ENCODE results near the gene SKI.

Gene SKI

DNA sequence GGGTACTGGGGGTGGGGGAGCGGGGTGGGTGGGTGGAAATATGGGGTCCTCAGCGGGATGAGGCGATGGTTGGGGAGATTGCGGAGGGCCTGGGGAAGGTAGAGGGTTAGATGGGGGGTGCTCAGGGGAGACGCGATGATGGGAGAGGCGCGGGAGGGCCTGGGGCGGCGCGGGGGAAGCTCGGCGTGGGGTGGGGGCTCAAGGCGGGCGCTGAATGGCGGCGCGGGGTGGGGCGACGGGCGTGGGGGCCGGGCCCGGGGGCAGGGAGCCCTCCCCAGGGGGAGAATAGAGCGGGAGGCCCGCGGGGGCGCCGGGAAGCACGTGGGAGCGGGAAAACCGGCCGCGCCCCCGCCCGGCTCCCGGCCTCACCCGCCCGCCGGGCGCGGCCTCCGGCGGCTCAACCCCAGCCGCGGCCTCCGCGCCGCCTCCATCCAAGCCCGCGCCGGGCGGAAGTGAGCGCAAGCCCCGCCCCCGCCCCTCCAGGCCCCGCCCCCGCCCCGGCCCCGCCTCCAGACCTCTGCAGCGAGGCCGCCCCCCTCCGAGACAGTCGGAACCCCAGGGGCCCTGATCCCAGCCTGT, 33.7 kb upstream of the SKI start, which contains the start of gene FAAP20:
FAAP20 (minus strand) TSS at position 454 of the 579 bp plus-strand sequence; CDS start at position 431, 23 bp downstream.
- DNase-seq = peak in 12 of 14 donors; percentile 64 to 93 (median 84)

- DNase-seq = peak in 13 of 14 donors; percentile 58 to 93 (median 86)
Observed at GRCh38 chr1:2194898-2195673, 33.0 kb upstream of the SKI start.

GRCh38 chr1:2195785-2196184, 32.3 kb upstream of the SKI start:
- DNase-seq = no peak

DNA sequence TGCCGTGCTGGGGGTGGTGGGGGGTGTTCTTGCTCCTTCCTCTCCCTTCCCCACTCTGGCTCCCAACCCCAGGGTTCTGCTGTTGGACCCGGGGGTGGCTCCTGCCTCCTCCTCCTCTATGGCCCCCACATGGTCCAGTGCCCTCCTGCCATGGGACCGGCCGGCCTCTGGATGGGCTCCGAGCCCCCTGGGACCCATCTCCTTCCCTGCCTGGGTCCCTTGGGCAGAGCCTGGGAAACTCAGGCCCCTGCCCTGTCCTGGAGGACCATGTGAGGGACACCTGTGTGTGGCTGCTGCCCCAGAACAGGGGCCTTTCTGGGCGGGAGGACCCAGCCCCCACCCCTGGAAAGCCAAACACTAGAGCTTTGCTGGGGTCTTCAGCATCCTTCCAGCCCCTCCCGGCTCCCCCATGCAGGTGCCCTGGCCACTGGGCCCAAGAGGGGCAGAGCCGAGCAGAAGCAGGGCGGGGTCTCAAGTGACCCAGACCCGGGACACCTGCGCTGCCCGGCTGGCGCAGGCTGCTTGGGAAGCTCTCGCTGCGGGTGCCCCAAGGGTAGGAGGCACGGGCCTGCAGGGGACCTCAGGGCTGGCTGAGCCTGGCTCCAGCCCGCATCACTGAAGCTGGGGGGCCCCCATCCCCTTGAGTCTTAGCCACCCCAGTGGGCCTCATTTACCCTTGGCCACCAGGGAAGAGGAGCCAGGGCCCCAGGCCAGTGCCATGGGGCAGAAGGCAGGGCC, 31.0 kb upstream of the SKI start:
- no peak for DNase-seq

DNA sequence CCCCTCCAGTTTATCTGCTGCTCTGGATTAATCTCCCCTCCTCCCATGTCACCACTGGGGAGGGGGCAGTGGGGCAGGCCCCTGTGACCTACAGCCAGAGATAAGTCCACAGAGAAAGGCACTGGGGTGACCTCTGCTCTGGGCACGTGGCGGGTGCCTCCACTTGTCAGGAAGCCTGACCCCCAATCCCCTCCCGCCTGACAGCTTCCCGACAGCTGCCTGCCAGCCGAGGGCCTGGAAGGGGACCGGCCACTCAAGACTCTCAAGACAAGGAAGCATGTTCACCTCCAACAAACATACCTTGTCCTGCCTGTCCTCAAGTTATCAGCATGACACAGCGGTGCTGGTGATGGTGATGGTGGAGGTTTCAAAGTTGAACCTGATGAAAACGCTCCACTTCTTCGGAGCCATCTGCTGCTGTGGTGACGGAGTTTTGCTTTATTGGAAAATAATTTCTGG, 30.4 kb upstream of the SKI start:
- no peak for DNase-seq

DNA sequence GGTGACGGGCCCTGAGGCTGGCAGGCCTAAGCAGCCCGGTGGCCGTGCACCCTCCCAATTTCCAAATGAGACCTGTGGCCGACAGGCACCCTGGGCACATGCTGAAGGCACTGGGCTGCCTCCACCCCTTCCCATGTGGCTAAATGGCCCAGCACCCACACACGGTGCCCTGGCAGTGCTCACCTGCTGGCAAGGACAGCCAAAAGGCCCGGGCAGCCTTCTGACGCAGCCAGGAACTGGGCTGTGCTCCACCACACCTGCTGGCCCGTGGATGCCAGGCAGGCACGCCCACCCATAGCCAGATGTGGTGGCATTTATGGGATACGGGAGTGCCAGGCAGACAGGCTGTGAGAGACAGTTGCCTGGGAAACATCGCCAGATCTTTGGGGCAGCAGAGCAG, 29.5 kb upstream of the SKI start:
- DNase-seq = no peak

- peak in 10 of 14 donors; percentile 32 to 84 (median 60) for DNase-seq
Observed at GRCh38 chr1:2199042-2199810, 28.9 kb upstream of the SKI start.

DNA sequence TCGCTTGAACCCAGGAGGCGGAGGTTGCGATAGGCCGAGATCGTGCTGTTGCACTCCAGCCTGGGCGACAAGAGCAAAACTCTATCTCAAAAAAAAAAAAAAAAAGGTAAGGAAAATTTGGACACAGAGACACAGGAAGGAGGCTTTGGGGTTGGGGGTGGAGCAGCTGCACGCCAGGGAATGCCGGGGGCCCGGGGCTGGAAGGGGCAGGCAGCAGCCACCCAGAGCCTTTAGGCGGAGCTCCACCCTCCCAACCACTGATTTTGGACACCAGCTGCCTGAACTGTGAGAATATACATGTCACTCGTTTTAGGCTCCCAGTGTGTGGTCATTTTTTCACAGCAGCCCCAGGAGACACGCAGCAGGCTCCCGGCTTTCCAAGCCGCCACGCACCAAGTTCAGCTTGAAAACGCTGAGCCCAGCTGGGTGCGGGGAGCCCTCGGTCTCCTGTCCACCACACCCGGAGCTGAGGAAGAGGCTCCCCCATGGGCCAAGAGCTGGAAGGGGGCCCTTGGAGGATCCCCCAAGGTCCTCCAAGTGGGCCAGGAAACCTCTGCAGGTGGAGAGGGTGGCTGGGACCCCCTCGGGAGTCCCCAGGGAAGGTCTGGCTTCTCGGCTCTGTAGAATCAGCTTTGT, 27.7 kb upstream of the SKI start:
- no peak for DNase-seq

- no peak for DNase-seq
Observed at GRCh38 chr1:2201062-2201461, 27.1 kb upstream of the SKI start.

- no peak for DNase-seq
Observed at GRCh38 chr1:2202008-2202575, 26.0 kb upstream of the SKI start.

- no peak for DNase-seq
Observed at GRCh38 chr1:2202843-2203601, 25.1 kb upstream of the SKI start.

- no peak for DNase-seq
Observed at GRCh38 chr1:2203671-2204414, 24.3 kb upstream of the SKI start.

GRCh38 chr1:2204415-2205190, 23.5 kb upstream of the SKI start:
- peak in 10 of 14 donors; percentile 40 to 92 (median 82) for DNase-seq

DNA sequence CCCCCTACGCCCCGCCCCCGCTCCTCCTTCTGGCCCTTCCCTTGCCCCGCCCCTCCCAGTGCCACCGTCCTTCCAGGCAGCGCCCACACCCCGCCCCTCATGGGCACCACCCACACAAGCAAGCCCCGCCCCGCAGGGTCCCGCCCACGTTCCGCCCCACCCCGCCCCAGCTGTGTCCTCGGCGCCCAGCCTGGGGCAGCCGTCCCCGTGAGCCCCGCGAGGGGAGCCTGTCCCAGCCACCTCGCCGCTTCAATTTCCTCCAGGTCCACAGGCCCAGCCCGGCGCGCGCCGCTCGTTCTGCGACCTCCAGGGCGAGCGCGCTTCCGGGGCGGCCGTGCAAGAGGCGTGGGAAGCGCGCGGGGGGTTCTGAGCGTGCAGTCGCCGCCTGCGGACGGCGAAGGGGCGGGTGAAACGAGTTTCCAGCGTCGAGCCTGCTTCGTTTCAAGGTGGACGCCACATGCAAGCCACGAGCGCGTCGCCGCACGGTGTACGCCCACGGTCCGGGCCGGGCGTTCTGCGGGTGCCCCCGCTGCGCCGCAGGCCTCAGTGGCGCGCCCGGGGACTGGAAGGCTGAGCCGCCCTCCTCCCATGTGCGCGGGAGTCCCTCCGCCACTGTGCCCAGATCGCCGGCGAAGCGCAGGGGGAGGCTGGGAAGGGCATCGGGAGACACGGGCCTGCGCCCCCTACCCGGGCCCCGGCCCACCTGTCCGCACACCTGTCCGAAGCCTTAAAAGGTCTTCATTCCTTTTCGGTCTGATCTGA, 22.7 kb upstream of the SKI start:
- DNase-seq = peak in 12 of 14 donors; percentile 63 to 94 (median 88)

DNA sequence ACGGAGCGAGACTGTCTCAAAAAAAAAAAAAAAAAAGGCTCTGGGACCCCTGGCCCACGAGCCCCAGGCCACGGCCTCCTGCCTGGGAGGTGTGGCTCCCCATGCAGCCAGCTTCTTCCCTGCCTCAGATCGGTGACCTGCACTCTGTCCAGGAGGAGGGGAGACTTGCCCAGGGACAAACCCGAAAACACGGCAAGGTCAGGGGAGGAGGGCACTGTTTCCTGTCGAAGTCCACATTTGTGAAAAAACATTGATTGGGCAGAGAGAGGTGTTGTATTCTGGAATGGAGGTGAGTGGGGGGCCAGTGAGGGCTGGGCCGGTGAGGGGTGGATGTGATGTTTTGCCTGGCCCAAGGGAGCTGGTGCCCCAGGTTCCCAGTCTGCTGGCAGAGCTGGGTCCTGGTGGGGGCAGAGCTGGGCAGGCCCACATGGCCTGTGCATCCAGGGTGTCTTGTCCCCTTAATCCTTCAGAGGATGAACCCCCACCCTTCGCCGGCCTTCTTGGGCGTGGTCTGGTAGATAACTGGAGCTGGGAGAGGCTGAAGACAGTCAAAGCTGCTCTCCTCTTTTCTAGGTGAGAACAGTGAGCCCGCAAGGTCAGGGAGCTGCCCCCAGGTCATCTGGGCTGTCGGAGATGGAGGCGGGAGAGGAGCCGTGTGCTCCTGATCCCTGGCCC, 21.2 kb upstream of the SKI start:
- no peak for DNase-seq

DNA sequence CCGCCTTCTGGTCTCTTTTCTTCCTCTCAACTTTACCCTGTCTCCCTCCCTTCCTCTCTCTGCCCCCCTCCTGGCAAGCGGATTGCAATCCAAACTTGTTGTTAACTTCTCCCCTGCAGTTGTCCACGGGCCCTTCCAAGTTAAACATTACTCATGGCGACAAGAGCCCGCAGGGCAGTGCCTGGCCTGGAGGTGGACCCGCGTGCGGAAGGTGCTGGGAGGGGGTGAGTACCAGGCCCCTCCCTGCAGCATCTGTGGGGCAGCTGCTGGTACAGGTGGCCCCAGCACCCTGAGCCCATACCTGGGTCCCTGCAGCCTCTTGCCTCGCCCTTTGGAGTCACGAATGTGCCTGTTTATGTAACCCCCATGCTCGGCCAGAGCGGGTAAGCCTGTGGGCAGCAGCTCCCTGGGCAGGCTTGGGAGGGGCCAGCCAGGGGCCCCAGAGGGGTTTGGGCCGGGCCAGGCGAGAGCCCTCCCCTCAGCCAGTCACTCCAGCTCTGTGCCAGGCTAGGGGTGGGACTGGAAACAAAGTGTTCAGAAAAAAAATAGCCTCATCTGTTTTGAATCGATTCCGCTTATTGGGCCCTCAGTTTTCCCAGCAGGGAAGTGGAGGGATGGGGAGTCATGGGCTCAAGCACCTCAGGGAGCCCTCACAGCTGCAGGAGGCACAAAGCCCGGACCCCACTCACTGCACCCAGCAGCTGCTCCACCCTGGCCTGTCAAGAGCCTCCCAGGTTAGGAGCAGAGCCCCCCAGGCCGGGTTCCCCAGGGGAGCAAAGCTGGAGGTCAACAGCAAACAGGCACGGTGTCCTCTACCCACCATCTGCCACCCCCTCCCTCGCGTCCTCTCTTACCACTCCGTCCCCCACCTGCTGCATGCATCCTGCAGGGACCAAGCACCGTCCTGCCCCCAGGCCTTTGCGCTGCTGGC, 19.5 kb upstream of the SKI start:
- DNase-seq = no peak

Data from C1 segment of cervical spinal cord (tissue), 14 donors.